HepG2 (cell line): ENCODE measurements around the gene TAF6L. TPM values are rescaled to one million over a fixed set of nuclear protein-coding genes. Genes with fewer than 3 reads are reported as not detected.

Experiments
- ATF7-NPFF ChIP-seq: sonication (generic); formaldehyde crosslinking; IDR thresholded peaks from 2 replicates; pipeline ENCODE4 v1.8.1; 2023; ENCODE audit warnings: mild to moderate bottlenecking, low read depth, missing genetic modification reagents, moderate library complexity
- BRF2 ChIP-seq: sonication (generic); formaldehyde crosslinking; IDR thresholded peaks from 2 replicates; pipeline ENCODE4 v1.8.1; 2022; ENCODE audit warnings: mild to moderate bottlenecking, missing genetic modification reagents
- EEA1 ChIP-seq: sonication (generic); formaldehyde crosslinking; IDR thresholded peaks from 2 replicates; pipeline ENCODE4 v1.5.1; 2020; ENCODE audit warnings: mild to moderate bottlenecking, missing genetic modification reagents, borderline replicate concordance
- FIP1L1 ChIP-seq: fragments of 200-400 bp; formaldehyde crosslinking; IDR thresholded peaks from 2 replicates; pipeline ENCODE4 v1.6.1; 2018; ENCODE audit warnings: low read depth, mild to moderate bottlenecking, low read length, moderate library complexity, borderline replicate concordance; ENCODE audit not compliant: insufficient read depth
- FOXM1 ChIP-seq: sonication (generic); formaldehyde crosslinking; IDR thresholded peaks from 2 replicates; pipeline ENCODE4 v1.5.0; 2020; ENCODE audit warnings: missing genetic modification reagents
- GATAD2A ChIP-seq: IDR thresholded peaks from 2 replicates; pipeline ENCODE4 v1.6.1; 2016
- HDAC6 ChIP-seq: fragments of 200-600 bp; sonication (generic); IDR thresholded peaks from 2 replicates; pipeline ENCODE4 v1.7.0; 2017; ENCODE audit warnings: mild to moderate bottlenecking, antibody characterized with exemption, low read length, low read depth
- NFIC ChIP-seq: IDR thresholded peaks from 2 replicates; pipeline ENCODE4 v1.6.1; 2012; ENCODE audit warnings: mild to moderate bottlenecking, low read length, inconsistent platforms
- NR2C2 ChIP-seq: sonication (generic); formaldehyde crosslinking; IDR thresholded peaks from 2 replicates; pipeline ENCODE4 v1.4.0; 2020; ENCODE audit warnings: missing genetic modification reagents, mild to moderate bottlenecking, moderate library complexity, borderline replicate concordance
- PHF8 ChIP-seq: sonication (generic); formaldehyde crosslinking; IDR thresholded peaks from 2 replicates; pipeline ENCODE4 v1.5.0; 2020; ENCODE audit warnings: missing genetic modification reagents
- PITX1 ChIP-seq: sonication (generic); formaldehyde crosslinking; IDR thresholded peaks from 2 replicates; pipeline ENCODE4 v1.5.1; 2020; ENCODE audit warnings: mild to moderate bottlenecking, missing genetic modification reagents
- SALL2 ChIP-seq: sonication (generic); formaldehyde crosslinking; IDR thresholded peaks from 2 replicates; pipeline ENCODE4 v1.8.1; 2023; ENCODE audit warnings: mild to moderate bottlenecking, missing genetic modification reagents, inconsistent platforms
- SNAPC5 ChIP-seq: sonication (generic); formaldehyde crosslinking; IDR thresholded peaks from 2 replicates; pipeline ENCODE4 v1.8.1; 2023; ENCODE audit warnings: mild to moderate bottlenecking, missing genetic modification reagents, borderline replicate concordance
- THAP9 ChIP-seq: sonication (generic); formaldehyde crosslinking; IDR thresholded peaks from 2 replicates; pipeline ENCODE4; 2020; ENCODE audit warnings: missing genetic modification reagents, mild to moderate bottlenecking, borderline replicate concordance
- ZNF251 ChIP-seq: sonication (generic); formaldehyde crosslinking; IDR thresholded peaks from 2 replicates; pipeline ENCODE4 v1.9.0; 2021; ENCODE audit warnings: mild to moderate bottlenecking, missing genetic modification reagents
- ZNF256 ChIP-seq: sonication (generic); formaldehyde crosslinking; conservative IDR thresholded peaks from 2 replicates; pipeline ENCODE4 v1.4.0; 2020; ENCODE audit warnings: missing genetic modification reagents
- ZNF282 ChIP-seq: fragments of 450-650 bp; IDR thresholded peaks from 2 replicates; pipeline ENCODE4 v1.6.1; 2018; ENCODE audit not compliant: partially characterized antibody
- ZNF33A ChIP-seq: sonication (generic); formaldehyde crosslinking; IDR thresholded peaks from 2 replicates; pipeline ENCODE4 v1.5.1; 2020; ENCODE audit warnings: missing genetic modification reagents, mild to moderate bottlenecking, moderate library complexity, borderline replicate concordance
- ZNF446 ChIP-seq: sonication (generic); formaldehyde crosslinking; IDR thresholded peaks from 2 replicates; pipeline ENCODE4 v1.5.0; 2020; ENCODE audit warnings: mild to moderate bottlenecking, missing genetic modification reagents
- polyA plus RNA-seq, 8 experiments: library from polyadenylated mRNA; depleted of rRNA in 3 of 8; stranded (reverse) in 7 of 8; unstranded in 1 of 8; fragments of >200 nt; fragmentation: Illumina TruSeq in 4 of 8; extraction: Trizol in 4 of 8; gene quantifications; 2 replicates each; pipeline versions ENCODE4 v1.2.1 to v1.2.3, GENCODE V29; 2011 to 2016; ENCODE audit warnings: low read depth in 4 of 8, missing spikeins in 1 of 8, mixed read lengths in 1 of 8; ENCODE audit not compliant: insufficient read depth in 1 of 8
- total RNA-seq, 5 experiments: library from RNA; depleted of rRNA; stranded (reverse); fragments of >200 nt; fragmentation: Illumina TruSeq; extraction: Trizol; gene quantifications; 2 replicates each; pipeline ENCODE4 v1.2.3, GENCODE V29; 2016; ENCODE audit warnings: low read depth in 1 of 5
- TF ChIP-seq, protein P1 (sequence below): sonication (generic); formaldehyde crosslinking; IDR thresholded peaks from 2 replicates; pipeline ENCODE4 v1.5.0; 2020; ENCODE audit warnings: missing genetic modification reagents
- TF ChIP-seq, protein P2 (sequence below): sonication (generic); formaldehyde crosslinking; IDR thresholded peaks from 2 replicates; pipeline ENCODE4 v1.4.0; 2020; ENCODE audit warnings: mild to moderate bottlenecking, missing genetic modification reagents
- TF ChIP-seq, protein P3 (sequence below): sonication (generic); formaldehyde crosslinking; conservative IDR thresholded peaks from 2 replicates; pipeline ENCODE4 v1.4.0; 2020; ENCODE audit warnings: missing genetic modification reagents

Gene TAF6L
- total and polyA plus RNA-seq, 2 of the 13 experiments (the other 11 are each of a cell fraction or from before 2014, with no cell fraction given), result 12.6 to 19.4 TPM

- TF ChIP-seq ZNF251 (CRISPR knock-in tag) (no peak), FIP1L1 (no peak), HDAC6 (no peak), ZNF256 (CRISPR knock-in tag) (no peak), NFIC (no peak), PITX1 (CRISPR knock-in tag) (peak; percentile 68; the same call in 1 of the 2 replicates), GATAD2A (CRISPR knock-in tag) (no peak), BRF2 (peak; percentile 34; the same call in 1 of the 2 replicates), EEA1 (CRISPR knock-in tag) (no peak), SALL2 (CRISPR knock-in tag) (no peak), NR2C2 (no peak; the same call in 1 of the 2 replicates), ZNF446 (peak; percentile 30; the same call in 1 of the 2 replicates), ATF7-NPFF (peak; percentile 71), PHF8 (CRISPR knock-in tag) (peak; percentile 97), ZNF282 (no peak), SNAPC5 (CRISPR knock-in tag) (0 out of 2 replicates have a peak, but pooled peaks have one; percentile 15), ZNF33A (CRISPR knock-in tag) (no peak), THAP9 (CRISPR knock-in tag) (peak; percentile 78; the same call in 1 of the 2 replicates), FOXM1 (CRISPR knock-in tag) (no peak)
- TF ChIP-seq, protein P1, sequence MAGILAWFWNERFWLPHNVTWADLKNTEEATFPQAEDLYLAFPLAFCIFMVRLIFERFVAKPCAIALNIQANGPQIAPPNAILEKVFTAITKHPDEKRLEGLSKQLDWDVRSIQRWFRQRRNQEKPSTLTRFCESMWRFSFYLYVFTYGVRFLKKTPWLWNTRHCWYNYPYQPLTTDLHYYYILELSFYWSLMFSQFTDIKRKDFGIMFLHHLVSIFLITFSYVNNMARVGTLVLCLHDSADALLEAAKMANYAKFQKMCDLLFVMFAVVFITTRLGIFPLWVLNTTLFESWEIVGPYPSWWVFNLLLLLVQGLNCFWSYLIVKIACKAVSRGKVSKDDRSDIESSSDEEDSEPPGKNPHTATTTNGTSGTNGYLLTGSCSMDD (CRISPR knock-in tag), result no peak
- TF ChIP-seq, protein P2, sequence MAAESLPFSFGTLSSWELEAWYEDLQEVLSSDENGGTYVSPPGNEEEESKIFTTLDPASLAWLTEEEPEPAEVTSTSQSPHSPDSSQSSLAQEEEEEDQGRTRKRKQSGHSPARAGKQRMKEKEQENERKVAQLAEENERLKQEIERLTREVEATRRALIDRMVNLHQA (CRISPR knock-in tag), result no peak
- TF ChIP-seq, protein P3, sequence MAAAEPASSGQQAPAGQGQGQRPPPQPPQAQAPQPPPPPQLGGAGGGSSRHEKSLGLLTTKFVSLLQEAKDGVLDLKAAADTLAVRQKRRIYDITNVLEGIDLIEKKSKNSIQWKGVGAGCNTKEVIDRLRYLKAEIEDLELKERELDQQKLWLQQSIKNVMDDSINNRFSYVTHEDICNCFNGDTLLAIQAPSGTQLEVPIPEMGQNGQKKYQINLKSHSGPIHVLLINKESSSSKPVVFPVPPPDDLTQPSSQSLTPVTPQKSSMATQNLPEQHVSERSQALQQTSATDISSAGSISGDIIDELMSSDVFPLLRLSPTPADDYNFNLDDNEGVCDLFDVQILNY (CRISPR knock-in tag), result no peak
Measured at GRCh38 chr11:62791501-62792201, 20.5 kb downstream of the TAF6L start, which contains the start of gene TMEM223 (continued).
